Uterus (tissue), 4 donors: Measurements from ENCODE around the gene LRRC4B. TPM values are rescaled to one million over a fixed set of nuclear protein-coding genes. Genes with fewer than 3 reads are reported as not detected.

Experiments used
- DNase-seq, 2 donors: peaks; one replicate each; pipeline ENCODE4 v3.0.0-alpha.2; 2019 to 2020
- H3K27ac ChIP-seq, 2 donors: fragments of 200-600 bp; sonication (generic); 1 replicate in 1 of 2; 2 replicates in 1 of 2; pipeline ENCODE4 v1.5.1; 2016 to 2018
- H3K27me3 ChIP-seq, 2 donors: fragments of 200-600 bp; sonication (generic); one replicate each; pipeline ENCODE4 v1.5.1; 2018 to 2019; ENCODE audit warnings: control low read depth in 1 of 2
- H3K36me3 ChIP-seq, 2 donors: fragments of 200-600 bp; sonication (generic); one replicate each; pipeline ENCODE4 v1.5.1; 2019; ENCODE audit warnings: control low read depth in 1 of 2
- H3K4me1 ChIP-seq, 2 donors: fragments of 200-600 bp; sonication (generic); one replicate each; pipeline ENCODE4 v1.5.1; 2018 to 2019; ENCODE audit warnings: control low read depth in 1 of 2
- H3K4me3 ChIP-seq, 2 donors: fragments of 200-600 bp; sonication (generic); 1 replicate in 1 of 2; 2 replicates in 1 of 2; pipeline ENCODE4 v1.5.1; 2018 to 2019; ENCODE audit warnings: mild to moderate bottlenecking in 1 of 2
- H3K9me3 ChIP-seq, 2 donors: fragments of 200-600 bp; sonication (generic); one replicate each; pipeline ENCODE4 v1.5.1; 2019; ENCODE audit warnings: control low read depth in 1 of 2
- POLR2A ChIP-seq, 2 donors: fragments of 450-650 bp; IDR thresholded peaks; one replicate each; pipeline ENCODE4 v1.6.1; 2016; ENCODE audit warnings: antibody characterized with exemption in 2 of 2, mild to moderate bottlenecking in 1 of 2, moderate library complexity in 1 of 2
- intact Hi-C: fragments of 100-400 bp; cut with DNase I; formaldehyde crosslinking; loops from one replicate; pipeline ENCODE4 v1.15.1; 2023; ENCODE audit warnings: low total_unique reads
- total RNA-seq, 4 donors: library from RNA; depleted of rRNA in 3 of 4; stranded (reverse); fragments of >200 nt in 3 of 4; gene quantifications; one replicate each; pipeline versions ENCODE4 v1.1.0 to v1.2.4, GENCODE V29; 2014 to 2023
- TF ChIP-seq, protein P1 (sequence below), 4 experiments: fragments of 200-600 bp in 2 of 4; fragments of 450-650 bp in 2 of 4; sonication (generic) in 2 of 4; IDR thresholded peaks; one replicate each; pipeline ENCODE4 v1.5.1; 2016 to 2019; ENCODE audit warnings: antibody characterized with exemption in 4 of 4, mild to moderate bottlenecking in 2 of 4, moderate library complexity in 1 of 4
- donor health status: DM: yes; HTN: yes; CAD: no.

Gene LRRC4B
- total RNA-seq, 4 donors from 2014 or later = 2.4 to 38.0 (median 13.2) TPM

GRCh38 chr19:50551715-50552187 lies 16.5 kb downstream of the LRRC4B start:
- H3K36me3 ChIP-seq = no peaks in the 10 kb centered on the region
- peak overlapping the region; percentile 4 to 52 for H3K27ac ChIP-seq
- H3K4me3 ChIP-seq = peak overlapping the region; percentile 14 to 15
- peaks cover 0 to 3% of the 10 kb centered on the region in 2 donors for H3K27me3 ChIP-seq
- no peak for DNase-seq
- H3K9me3 ChIP-seq = no peaks in the 10 kb centered on the region
- intact Hi-C loops = no loop called here
- TF ChIP-seq, protein P1, sequence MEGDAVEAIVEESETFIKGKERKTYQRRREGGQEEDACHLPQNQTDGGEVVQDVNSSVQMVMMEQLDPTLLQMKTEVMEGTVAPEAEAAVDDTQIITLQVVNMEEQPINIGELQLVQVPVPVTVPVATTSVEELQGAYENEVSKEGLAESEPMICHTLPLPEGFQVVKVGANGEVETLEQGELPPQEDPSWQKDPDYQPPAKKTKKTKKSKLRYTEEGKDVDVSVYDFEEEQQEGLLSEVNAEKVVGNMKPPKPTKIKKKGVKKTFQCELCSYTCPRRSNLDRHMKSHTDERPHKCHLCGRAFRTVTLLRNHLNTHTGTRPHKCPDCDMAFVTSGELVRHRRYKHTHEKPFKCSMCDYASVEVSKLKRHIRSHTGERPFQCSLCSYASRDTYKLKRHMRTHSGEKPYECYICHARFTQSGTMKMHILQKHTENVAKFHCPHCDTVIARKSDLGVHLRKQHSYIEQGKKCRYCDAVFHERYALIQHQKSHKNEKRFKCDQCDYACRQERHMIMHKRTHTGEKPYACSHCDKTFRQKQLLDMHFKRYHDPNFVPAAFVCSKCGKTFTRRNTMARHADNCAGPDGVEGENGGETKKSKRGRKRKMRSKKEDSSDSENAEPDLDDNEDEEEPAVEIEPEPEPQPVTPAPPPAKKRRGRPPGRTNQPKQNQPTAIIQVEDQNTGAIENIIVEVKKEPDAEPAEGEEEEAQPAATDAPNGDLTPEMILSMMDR (IDR thresholded peaks at IDR 0.05) = no peak
- TF ChIP-seq POLR2A (IDR thresholded peaks at IDR 0.05) = no peak
- H3K4me1 ChIP-seq = peaks cover 0 to 3% of the 10 kb centered on the region in 2 donors

- TF ChIP-seq POLR2A (IDR thresholded peaks at IDR 0.05) = no peak
- TF ChIP-seq, protein P1 (IDR thresholded peaks at IDR 0.05) = no peak
- H3K27ac ChIP-seq = peak overlapping the region; percentile 4 to 52
Observed at GRCh38 chr19:50551034-50551714, 17.1 kb downstream of the LRRC4B start.

DNA sequence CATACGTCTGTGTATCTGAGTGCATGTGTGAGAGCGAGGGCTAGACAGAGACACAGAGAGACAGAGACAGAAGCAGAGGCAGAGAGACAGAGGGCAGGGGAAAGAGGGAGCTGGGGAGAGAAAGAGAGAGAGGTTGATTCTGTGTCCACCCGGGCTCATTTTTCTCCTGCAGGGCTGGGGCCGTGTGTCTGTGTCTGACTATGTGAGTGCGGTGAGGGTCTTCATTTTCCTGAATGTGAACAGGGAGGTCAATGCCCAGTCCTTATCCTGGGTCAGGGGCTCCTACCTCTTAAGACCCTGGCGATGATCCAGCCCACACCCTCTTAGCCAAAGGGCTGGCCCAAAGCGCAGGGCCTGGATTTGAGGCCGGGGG lies 17.7 kb downstream of the LRRC4B start:
- no peaks in the 10 kb centered on the region for H3K9me3 ChIP-seq
- peak overlapping the region; percentile 14 to 15 for H3K4me3 ChIP-seq
- H3K27ac ChIP-seq = peak overlapping the region in 1 of 2 donors; percentile 52
- no peak for TF ChIP-seq POLR2A (IDR thresholded peaks at IDR 0.05)
- no peaks in the 10 kb centered on the region for H3K4me1 ChIP-seq
- H3K36me3 ChIP-seq = no peaks in the 10 kb centered on the region
- no peak for DNase-seq
- H3K27me3 ChIP-seq = no peaks in the 10 kb centered on the region
- intact Hi-C loops = no loop called here

More at GRCh38 chr19:50551034-50551714, 17.1 kb downstream of the LRRC4B start:
- no peak for DNase-seq
- Histone ChIP-seq H3K4me3 (peak overlapping the region; percentile 14 to 15), H3K9me3 (no peaks in the 10 kb centered on the region), H3K4me1 (peaks cover 0 to 1% of the 10 kb centered on the region in 2 donors), H3K36me3 (no peaks in the 10 kb centered on the region), H3K27me3 (no peaks in the 10 kb centered on the region)
- intact Hi-C loops = no loop called here

GRCh38 chr19:50549927-50550593 lies 18.2 kb downstream of the LRRC4B start:
- intact Hi-C loops = no loop called here
- Histone ChIP-seq H3K4me3 (no peak overlapping the region), H3K9me3 (no peaks in the 10 kb centered on the region), H3K27ac (no peak overlapping the region), H3K4me1 (no peaks in the 10 kb centered on the region), H3K36me3 (no peaks in the 10 kb centered on the region), H3K27me3 (no peaks in the 10 kb centered on the region)
- no peak for DNase-seq
- no peak for TF ChIP-seq POLR2A (IDR thresholded peaks at IDR 0.05)
- TF ChIP-seq, protein P1 (IDR thresholded peaks at IDR 0.05) = no peak

DNA sequence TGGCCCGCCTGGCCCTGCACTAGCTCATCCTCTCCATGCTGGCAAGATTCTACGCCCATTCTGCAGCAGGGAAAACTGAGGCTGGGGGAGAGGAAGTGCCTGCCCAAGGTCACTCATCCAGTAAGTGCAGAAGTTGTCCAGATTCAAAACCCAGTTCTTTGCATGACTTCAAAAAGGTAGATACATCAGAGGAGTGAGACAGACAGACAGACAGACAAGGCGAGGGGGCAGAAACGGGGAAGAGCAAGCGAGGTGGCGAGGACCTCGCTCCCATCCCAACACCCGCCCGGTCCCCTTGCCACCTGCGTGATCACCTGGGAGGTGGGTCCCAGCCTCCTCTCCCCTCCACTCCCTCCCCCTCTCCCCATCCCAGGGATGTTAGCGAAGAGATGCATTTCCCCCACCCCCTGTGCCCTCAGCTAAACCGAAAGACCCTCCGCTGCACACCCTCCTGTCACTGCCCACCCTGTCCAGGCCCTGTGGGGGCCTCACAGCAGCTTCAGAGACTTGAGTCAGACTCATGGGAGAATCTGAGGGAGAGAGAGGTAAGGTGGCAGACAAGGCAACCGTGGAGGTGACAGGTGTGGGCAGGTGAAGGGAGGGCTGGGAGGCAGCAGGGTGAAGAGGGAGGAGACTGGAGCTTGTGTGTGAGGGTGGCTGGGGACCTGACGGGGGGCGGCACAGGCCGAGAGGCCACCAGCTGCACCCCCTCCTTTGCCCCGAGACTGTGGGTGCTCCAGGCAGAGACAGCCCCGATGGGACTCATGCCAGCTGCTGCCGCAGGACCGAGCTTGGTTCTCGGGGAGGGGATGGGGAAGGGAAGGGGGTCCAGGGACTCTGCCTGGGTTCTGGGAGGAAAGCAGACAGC lies 18.9 kb downstream of the LRRC4B start:
- Histone ChIP-seq H3K27ac (no peak overlapping the region), H3K4me1 (no peaks in the 10 kb centered on the region), H3K27me3 (no peaks in the 10 kb centered on the region), H3K9me3 (no peaks in the 10 kb centered on the region), H3K36me3 (no peaks in the 10 kb centered on the region), H3K4me3 (no peak overlapping the region)
- no peak for DNase-seq
- TF ChIP-seq, protein P1 (IDR thresholded peaks at IDR 0.05) = no peak
- TF ChIP-seq POLR2A (IDR thresholded peaks at IDR 0.05) = no peak
- intact Hi-C loops = no loop called here
